Nephron progenitor cell (in vitro differentiated cells): ENCODE measurements around the gene SHISA9.

Experiments
- DNase-seq: peaks from one replicate; pipeline ENCODE4 v3.0.0; 2021
- H3K27ac Mint-ChIP-seq: 2 replicates; pipeline ENCODE4 v1.8.0; 2021; ENCODE audit warnings: mild to moderate bottlenecking, moderate library complexity, mixed read lengths
- H3K27me3 Mint-ChIP-seq: 2 replicates; pipeline ENCODE4 v1.8.0; 2021; ENCODE audit warnings: mild to moderate bottlenecking, low read depth, mixed read lengths; ENCODE audit not compliant: poor library complexity
- H3K36me3 Mint-ChIP-seq: 2 replicates; pipeline ENCODE4 v1.8.0; 2021; ENCODE audit warnings: low read depth, mixed read lengths
- H3K4me1 Mint-ChIP-seq: 2 replicates; pipeline ENCODE4 v1.8.0; 2021; ENCODE audit warnings: mixed read lengths
- H3K4me3 Mint-ChIP-seq: 2 replicates; pipeline ENCODE4 v1.8.0; 2021; ENCODE audit warnings: mild to moderate bottlenecking, moderate library complexity, mixed read lengths
- H3K9me3 Mint-ChIP-seq: 2 replicates; pipeline ENCODE4 v1.8.0; 2021; ENCODE audit warnings: mild to moderate bottlenecking, moderate library complexity, mixed read lengths
- TF ChIP-seq, protein P1 (sequence below): fragments of 200-600 bp; sonication (generic); IDR thresholded peaks from 2 replicates; pipeline ENCODE4 v1.5.0; 2021; ENCODE audit warnings: antibody characterized with exemption

SHISA9 gene

DNA sequence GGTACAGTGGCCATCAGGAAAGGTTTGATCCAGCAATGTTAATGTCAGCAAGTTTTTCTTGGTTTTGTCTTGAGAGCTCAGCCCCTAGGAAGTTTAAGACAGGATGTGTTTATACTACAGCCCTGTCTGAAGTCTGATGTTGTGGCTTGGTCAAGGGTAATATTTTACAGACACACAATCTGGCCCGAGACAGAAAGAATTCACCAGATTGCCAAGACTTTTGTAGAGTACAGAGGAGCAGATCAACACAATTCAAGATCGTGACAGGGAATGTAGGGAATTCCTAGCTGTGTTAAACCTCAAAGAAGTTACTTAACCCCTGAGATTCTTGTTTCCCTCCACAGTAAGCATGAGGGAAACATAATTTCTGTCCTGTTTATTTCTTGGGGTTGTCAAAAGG lies 63.1 kb downstream of the SHISA9 start:
- no peak overlapping the region for H3K27ac Mint-ChIP-seq

DNA sequence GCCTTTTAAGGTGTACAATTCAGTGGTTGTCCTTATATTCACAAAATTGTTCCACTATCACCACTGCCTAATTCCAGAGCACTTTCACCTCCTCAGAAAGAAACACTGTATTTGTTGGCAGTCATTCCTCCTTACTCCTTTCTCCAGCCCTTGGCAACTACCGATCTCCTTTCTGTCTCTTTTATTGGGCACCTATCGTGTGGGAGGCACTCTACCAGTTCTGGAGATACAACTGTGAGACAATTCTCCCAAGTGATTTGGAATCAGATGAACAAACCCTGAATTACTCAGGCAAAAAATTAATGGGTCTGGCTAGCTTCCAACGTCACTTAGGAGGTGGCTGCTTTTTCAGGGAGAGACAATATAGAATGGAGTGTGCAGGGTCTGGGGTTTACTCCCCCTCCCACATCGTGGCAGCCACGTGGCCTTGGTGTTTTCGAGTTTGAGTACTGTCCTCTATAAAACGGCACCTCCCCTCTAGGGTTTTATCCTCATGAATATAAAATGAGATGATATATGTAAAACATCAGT lies 63.9 kb downstream of the SHISA9 start:
- Mint-ChIP-seq H3K27ac (no peak overlapping the region), H3K9me3 (peaks cover 18% of the 10 kb centered on the region), H3K27me3 (no peaks in the 10 kb centered on the region), H3K36me3 (no peaks in the 10 kb centered on the region), H3K4me1 (peaks cover 9% of the 10 kb centered on the region), H3K4me3 (no peak overlapping the region)
- TF ChIP-seq, protein P1, sequence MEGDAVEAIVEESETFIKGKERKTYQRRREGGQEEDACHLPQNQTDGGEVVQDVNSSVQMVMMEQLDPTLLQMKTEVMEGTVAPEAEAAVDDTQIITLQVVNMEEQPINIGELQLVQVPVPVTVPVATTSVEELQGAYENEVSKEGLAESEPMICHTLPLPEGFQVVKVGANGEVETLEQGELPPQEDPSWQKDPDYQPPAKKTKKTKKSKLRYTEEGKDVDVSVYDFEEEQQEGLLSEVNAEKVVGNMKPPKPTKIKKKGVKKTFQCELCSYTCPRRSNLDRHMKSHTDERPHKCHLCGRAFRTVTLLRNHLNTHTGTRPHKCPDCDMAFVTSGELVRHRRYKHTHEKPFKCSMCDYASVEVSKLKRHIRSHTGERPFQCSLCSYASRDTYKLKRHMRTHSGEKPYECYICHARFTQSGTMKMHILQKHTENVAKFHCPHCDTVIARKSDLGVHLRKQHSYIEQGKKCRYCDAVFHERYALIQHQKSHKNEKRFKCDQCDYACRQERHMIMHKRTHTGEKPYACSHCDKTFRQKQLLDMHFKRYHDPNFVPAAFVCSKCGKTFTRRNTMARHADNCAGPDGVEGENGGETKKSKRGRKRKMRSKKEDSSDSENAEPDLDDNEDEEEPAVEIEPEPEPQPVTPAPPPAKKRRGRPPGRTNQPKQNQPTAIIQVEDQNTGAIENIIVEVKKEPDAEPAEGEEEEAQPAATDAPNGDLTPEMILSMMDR = no peak
- no peak for DNase-seq

More for the DNA sequence above, 63.1 kb downstream of the SHISA9 start:
- H3K36me3 Mint-ChIP-seq = no peaks in the 10 kb centered on the region
- DNase-seq = no peak
- peaks cover 9% of the 10 kb centered on the region for H3K4me1 Mint-ChIP-seq
- TF ChIP-seq, protein P1 = no peak
- no peak overlapping the region for H3K4me3 Mint-ChIP-seq
- no peaks in the 10 kb centered on the region for H3K27me3 Mint-ChIP-seq
- H3K9me3 Mint-ChIP-seq = peaks cover 18% of the 10 kb centered on the region

DNA sequence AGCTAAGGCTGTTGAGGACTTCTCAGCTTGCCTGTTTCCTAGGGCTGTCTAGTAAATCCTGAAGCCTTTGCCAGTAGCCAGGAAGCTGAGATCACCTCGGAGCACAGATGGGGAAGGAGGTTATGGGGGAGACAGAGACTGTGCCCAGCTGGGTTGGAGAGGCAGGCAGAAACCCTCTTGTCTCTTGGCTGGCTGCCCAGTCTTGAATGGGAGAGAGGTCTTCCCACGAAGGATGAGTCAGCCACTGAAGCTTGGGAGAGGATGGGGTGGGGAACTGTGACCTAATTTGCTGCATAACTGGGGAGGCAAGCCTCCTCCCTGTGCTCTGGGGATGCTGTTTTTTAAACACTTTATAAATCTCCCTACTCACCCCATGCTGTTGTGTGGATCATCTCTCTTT lies 69.8 kb downstream of the SHISA9 start:
- H3K27ac Mint-ChIP-seq = no peak overlapping the region

DNA sequence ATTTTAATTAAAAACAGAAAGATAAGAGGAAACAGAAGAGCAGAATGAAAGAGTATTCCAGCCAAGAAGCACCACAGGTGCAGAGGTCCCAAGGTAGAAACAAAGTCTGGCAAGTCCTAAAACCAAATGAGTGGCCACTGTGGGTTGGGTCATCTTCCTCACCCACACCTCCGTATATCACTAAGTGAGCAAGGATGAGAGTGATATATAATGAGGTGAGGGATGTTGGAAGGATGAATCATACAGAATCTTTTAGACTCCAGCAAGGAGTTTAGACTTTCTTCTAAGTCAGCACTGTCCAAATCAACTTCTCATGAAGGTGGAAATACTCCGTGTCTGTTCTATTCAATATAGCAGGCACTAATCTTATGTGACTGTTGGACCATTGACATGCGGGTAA lies 70.8 kb downstream of the SHISA9 start:
- H3K27me3 Mint-ChIP-seq = no peaks in the 10 kb centered on the region
- DNase-seq = no peak
- H3K4me3 Mint-ChIP-seq = no peak overlapping the region
- H3K4me1 Mint-ChIP-seq = no peaks in the 10 kb centered on the region
- H3K36me3 Mint-ChIP-seq = no peaks in the 10 kb centered on the region
- TF ChIP-seq, protein P1 = no peak
- no peaks in the 10 kb centered on the region for H3K9me3 Mint-ChIP-seq
- H3K27ac Mint-ChIP-seq = no peak overlapping the region

More for the DNA sequence above, 69.8 kb downstream of the SHISA9 start:
- H3K9me3 Mint-ChIP-seq = no peaks in the 10 kb centered on the region
- no peaks in the 10 kb centered on the region for H3K36me3 Mint-ChIP-seq
- no peak for DNase-seq
- no peak overlapping the region for H3K4me3 Mint-ChIP-seq
- no peaks in the 10 kb centered on the region for H3K27me3 Mint-ChIP-seq
- TF ChIP-seq, protein P1 = no peak
- no peaks in the 10 kb centered on the region for H3K4me1 Mint-ChIP-seq

DNA sequence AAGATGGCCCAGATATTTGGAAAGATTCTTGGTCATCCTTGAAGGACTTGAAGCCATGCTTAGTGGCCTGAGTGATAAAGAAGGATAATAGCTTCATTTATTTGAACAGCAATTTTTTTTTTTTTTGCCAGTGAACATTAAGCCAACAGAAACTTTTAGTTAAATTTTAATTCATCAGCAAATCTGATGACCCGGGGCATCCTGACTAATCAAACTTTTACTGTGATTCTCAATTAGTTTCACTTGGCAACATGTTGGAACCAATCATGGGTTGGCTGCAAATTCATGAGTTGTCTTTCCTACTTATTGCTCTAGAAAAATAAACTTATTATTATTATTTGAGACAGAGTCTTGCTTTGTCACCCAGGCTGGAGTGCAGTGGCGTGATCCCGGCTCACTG lies 74.4 kb downstream of the SHISA9 start:
- Mint-ChIP-seq H3K36me3 (no peaks in the 10 kb centered on the region), H3K27ac (no peak overlapping the region), H3K4me3 (no peak overlapping the region)

DNA sequence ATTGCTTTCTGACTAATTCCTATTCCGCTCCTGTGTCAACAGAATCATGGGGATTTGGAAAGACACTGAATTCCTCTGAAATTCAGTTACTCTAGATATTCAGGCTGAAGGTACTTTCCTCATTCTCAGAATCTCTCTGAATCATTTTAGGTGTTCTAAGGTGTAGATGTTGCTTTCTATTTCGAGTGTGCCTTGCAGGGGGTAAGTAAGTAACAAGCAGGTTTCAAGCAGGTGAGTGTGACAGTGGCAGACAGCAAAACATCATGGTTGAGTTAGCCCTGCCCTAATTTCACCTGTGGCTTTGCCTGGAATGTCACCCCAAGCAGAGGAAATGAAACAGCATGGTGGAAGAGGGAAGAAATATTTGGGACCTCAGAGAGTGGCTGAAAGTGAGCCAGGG lies 75.1 kb downstream of the SHISA9 start:
- no peak for DNase-seq
- no peaks in the 10 kb centered on the region for H3K36me3 Mint-ChIP-seq
- peaks cover 6% of the 10 kb centered on the region for H3K9me3 Mint-ChIP-seq
- no peak overlapping the region for H3K27ac Mint-ChIP-seq
- H3K4me1 Mint-ChIP-seq = no peaks in the 10 kb centered on the region
- H3K27me3 Mint-ChIP-seq = peaks cover 16% of the 10 kb centered on the region
- TF ChIP-seq, protein P1 = no peak
- H3K4me3 Mint-ChIP-seq = no peak overlapping the region

More for the DNA sequence above, 74.4 kb downstream of the SHISA9 start:
- Mint-ChIP-seq H3K9me3 (no peaks in the 10 kb centered on the region), H3K27me3 (peaks cover 14% of the 10 kb centered on the region), H3K4me1 (no peaks in the 10 kb centered on the region)
- no peak for DNase-seq
- TF ChIP-seq, protein P1 = no peak
